Right lobe of liver (tissue), 6 donors: ENCODE measurements around the gene ATP1A2. TPM values are rescaled to one million over a fixed set of nuclear protein-coding genes. Genes with fewer than 3 reads are reported as not detected.
A peak's percentile ranks its signal among the peaks of the same experiment; 100 is the strongest.

Source experiments
- ATAC-seq, 4 donors: fragments of 200-7000 bp; cut with Tn5 transposase; one replicate each; pipeline ENCODE4 v1.9.1; 2020; ENCODE audit warnings: mild to moderate bottlenecking in 4 of 4, moderate library complexity in 4 of 4
- DNase-seq, 3 donors: peaks; one replicate each; pipeline ENCODE4 v3.0.0-alpha.2; 2020
- H3K27ac ChIP-seq, 3 donors: fragments of 200-600 bp; one replicate each; pipeline ENCODE4 v1.8.0; 2022
- H3K27me3 ChIP-seq, 2 donors: fragments of 200-600 bp; one replicate each; pipeline ENCODE4 v1.8.0; 2022
- H3K36me3 ChIP-seq, 4 donors: fragments of 200-600 bp; sonication (generic) in 1 of 4; one replicate each; pipeline versions ENCODE4 v1.5.1 to v1.8.0; 2017 to 2022; ENCODE audit warnings: control low read depth in 1 of 4
- H3K4me1 ChIP-seq, 4 donors: fragments of 200-600 bp; sonication (generic) in 1 of 4; one replicate each; pipeline versions ENCODE4 v1.5.1 to v1.8.0; 2017 to 2022; ENCODE audit warnings: control low read depth in 1 of 4
- H3K4me3 ChIP-seq, 3 donors: fragments of 200-600 bp; one replicate each; pipeline ENCODE4 v1.8.0; 2022
- H3K9me3 ChIP-seq, 4 donors: fragments of 200-600 bp; sonication (generic) in 1 of 4; one replicate each; pipeline versions ENCODE4 v1.5.1 to v1.8.0; 2017 to 2022; ENCODE audit warnings: control low read depth in 1 of 4
- CTCF ChIP-seq, 4 donors: fragments of 200-600 bp in 3 of 4; fragments of 450-650 bp in 1 of 4; IDR thresholded peaks; one replicate each; pipeline versions ENCODE4 v1.5.1 to v1.8.0; 2016 to 2022; ENCODE audit warnings: antibody characterized with exemption in 4 of 4, mild to moderate bottlenecking in 2 of 4
- POLR2A ChIP-seq: fragments of 450-650 bp; IDR thresholded peaks from one replicate; pipeline ENCODE4 v1.6.1; 2017; ENCODE audit warnings: antibody characterized with exemption, mild to moderate bottlenecking
- WGBS: methylation state at CpG from one replicate; pipeline ENCODE4 v1.1.6; 2018; ENCODE audit warnings: low coverage, low lambda C conversion rate; ENCODE audit not compliant: insufficient coverage; ENCODE audit errors: missing lambda C conversion rate; 5-methylcytosine and 5-hydroxymethylcytosine counted together
- intact Hi-C, 2 donors: fragments of 100-400 bp; cut with DNase I; formaldehyde crosslinking; loops; one replicate each; pipeline versions ENCODE4 v1.11.2 to v1.14.1; 2022
- total RNA-seq, 6 experiments: library from RNA; depleted of rRNA in 2 of 6; stranded (reverse); fragments of >200 nt in 2 of 6; fragmentation: NEBNext Ultra II Directional in 3 of 6; extraction: Animal tissue kit (Norgen Biotek cat#: 25700) in 3 of 6; gene quantifications; one replicate each; pipeline versions ENCODE4 v1.1.0 to v1.2.4, GENCODE V29; 2016 to 2023
- donor health status: DM: no; HTN: yes; CAD: no.
- donor health status: DM: no; HTN: no; CAD: no.
- donor health status: DM: no; HTN: no; CAD: no.
- donor health status: DM: no; HTN: yes; CAD: no.
- donor health status: DM: no; HTN: yes; CAD: no.

The ATP1A2 gene
- total RNA-seq, 6 experiments from 2014 or later: 0.22 to 1.7 (median 0.36) TPM

GRCh38 chr1:160076295-160076694, 39.3 kb upstream of the ATP1A2 start:
- no peaks in the 10 kb centered on the region for H3K4me1 ChIP-seq
- no peaks in the 10 kb centered on the region for H3K9me3 ChIP-seq
- no peaks in the 10 kb centered on the region for H3K36me3 ChIP-seq
- DNase-seq (no peak), ATAC-seq (no peak)
- intact Hi-C loops: no loop called here
- no peak for TF ChIP-seq CTCF (IDR thresholded peaks at IDR 0.05)
- TF ChIP-seq POLR2A: no peak
- WGBS: 75% methylated on average over 3 of the region's 3 CpGs
- no peaks in the 10 kb centered on the region for H3K27me3 ChIP-seq
- no peak overlapping the region for H3K4me3 ChIP-seq
- H3K27ac ChIP-seq: no peak overlapping the region

- no peaks in the 10 kb centered on the region for H3K27me3 ChIP-seq
- no peak for DNase-seq
Measured at GRCh38 chr1:160077486-160077885, 38.1 kb upstream of the ATP1A2 start.

GRCh38 chr1:160078512-160079195, 36.9 kb upstream of the ATP1A2 start:
- H3K4me1 ChIP-seq: peaks cover 0 to 1% (median 0%) of the 10 kb centered on the region in 4 donors
- no peaks in the 10 kb centered on the region for H3K9me3 ChIP-seq
- no peak overlapping the region for H3K4me3 ChIP-seq
- ATAC-seq (peak; percentile 72 to 83 (median 76)), DNase-seq (peak in 1 of 3 donors; percentile 57)
- no peaks in the 10 kb centered on the region for H3K27me3 ChIP-seq
- intact Hi-C loops: no loop called here
- TF ChIP-seq CTCF (IDR thresholded peaks at IDR 0.05) (peak; percentile 57 to 83 (median 66)), POLR2A (no peak)
- WGBS: 21% methylated on average over 7 of the region's 8 CpGs
- H3K27ac ChIP-seq: no peak overlapping the region
- no peaks in the 10 kb centered on the region for H3K36me3 ChIP-seq

More at GRCh38 chr1:160077486-160077885, 38.1 kb upstream of the ATP1A2 start:
- H3K36me3 ChIP-seq: no peaks in the 10 kb centered on the region
- H3K4me1 ChIP-seq: no peaks in the 10 kb centered on the region
- no peak overlapping the region for H3K4me3 ChIP-seq
- intact Hi-C loops: no loop called here
- no peak overlapping the region for H3K27ac ChIP-seq
- no peaks in the 10 kb centered on the region for H3K9me3 ChIP-seq
- peak in 3 of 4 donors; percentile 25 to 42 (median 29) for ATAC-seq
- TF ChIP-seq POLR2A (no peak), CTCF (IDR thresholded peaks at IDR 0.05) (no peak)

- TF ChIP-seq POLR2A (no peak), CTCF (IDR thresholded peaks at IDR 0.05) (no peak)
- WGBS: 41% methylated on average over 4 of the region's 4 CpGs
- no peak for ATAC-seq
Measured at GRCh38 chr1:160079448-160079847, 36.1 kb upstream of the ATP1A2 start.

More at GRCh38 chr1:160079448-160079847, 36.1 kb upstream of the ATP1A2 start:
- no peak for DNase-seq
- Histone ChIP-seq H3K4me3 (no peak overlapping the region), H3K36me3 (no peaks in the 10 kb centered on the region), H3K9me3 (no peaks in the 10 kb centered on the region), H3K27ac (no peak overlapping the region), H3K4me1 (peaks cover 0 to 3% (median 0%) of the 10 kb centered on the region in 4 donors), H3K27me3 (no peaks in the 10 kb centered on the region)
- intact Hi-C loops: no loop called here
